HCT116 (cell line): ENCODE results near the gene UBASH3B. TPM values are rescaled to one million over a fixed set of nuclear protein-coding genes. Genes with fewer than 3 reads are reported as not detected.

Source experiments
- ATAC-seq: fragments of 200-7000 bp; cut with Tn5 transposase; 2 replicates; pipeline ENCODE4 v1.9.1; 2020; ENCODE audit warnings: mild to moderate bottlenecking, moderate library complexity
- BruUV-seq: library from RNA; stranded (reverse); fragments of 400-500 nt; replicated peaks from 2 replicates; lab custom pipeline; 2021; lab: Mats Ljungman, UMichigan
- CTCF ChIA-PET: fragments of 300-600 bp; sonication (Branson Sonifier 250); formaldehyde crosslinking; loops from one replicate; lab custom pipeline; 2021; ENCODE audit warnings: antibody characterized with exemption; lab: Charles Lee
- POLR2A ChIA-PET: fragments of 300-600, 350-600 bp; sonication (Branson Sonifier 250); formaldehyde crosslinking; loops from one replicate; lab custom pipeline; 2021; ENCODE audit warnings: antibody characterized with exemption; lab: Charles Lee
- RAD21 ChIA-PET, 2 experiments: fragments of 300-600 bp; sonication (Branson Sonifier 250); formaldehyde crosslinking; loops; one replicate each; lab custom pipeline; 2023; ENCODE audit warnings: low total read pairs in 2 of 2; ENCODE audit not compliant: uncharacterized antibody in 2 of 2, unreplicated experiment in 2 of 2, low non-redundant PET in 1 of 2; lab: Charles Lee
- DNase-seq: peaks from one replicate; pipeline ENCODE4 v3.0.0-alpha.2; 2010; ENCODE audit warnings: low read depth, low spot score
- H2AFZ ChIP-seq: fragments of 200-600 bp; shearing (Covaris generic), sonication (generic); 2 replicates; pipeline ENCODE4 v1.6.1; 2017; ENCODE audit warnings: low read depth, mixed run types, mixed read lengths, antibody characterized with exemption, low read length; ENCODE audit not compliant: poor library complexity, severe bottlenecking
- H3K27ac ChIP-seq: 2 replicates; pipeline ENCODE4 v1.5.1; 2012; ENCODE audit warnings: low read depth, low read length
- H3K27me3 ChIP-seq: fragments of 200-600 bp; sonication (generic); 2 replicates; pipeline ENCODE4 v1.6.1; 2016; ENCODE audit warnings: mixed run types, low read length, mixed read lengths; ENCODE audit not compliant: insufficient read depth
- H3K36me3 ChIP-seq, 2 experiments: fragments of 200-500 bp in 1 of 2; fragments of 200-600 bp in 1 of 2; sonication (Bioruptor generic) in 1 of 2; sonication (generic) in 1 of 2; 2 replicates each; pipeline versions ENCODE4 v1.5.1 to v1.6.1; 2014 to 2016; ENCODE audit warnings: low read length in 2 of 2, inconsistent platforms in 1 of 2, mixed read lengths in 1 of 2, mixed run types in 1 of 2; ENCODE audit not compliant: insufficient read depth in 2 of 2, control insufficient read depth in 1 of 2
- H3K4me1 ChIP-seq, 2 experiments: fragments of 200-600 bp in 1 of 2; sonication (generic) in 1 of 2; 2 replicates each; pipeline versions ENCODE4 v1.5.1 to v1.6.1; 2012 to 2017; ENCODE audit warnings: low read length in 2 of 2, inconsistent platforms in 1 of 2, mild to moderate bottlenecking in 1 of 2, mixed read lengths in 1 of 2, mixed run types in 1 of 2, moderate library complexity in 1 of 2; ENCODE audit not compliant: insufficient read depth in 2 of 2, control insufficient read depth in 1 of 2
- H3K4me2 ChIP-seq: fragments of 200-600 bp; sonication (generic); 2 replicates; pipeline ENCODE4 v1.6.1; 2017; ENCODE audit warnings: mixed run types, low read length, mixed read lengths
- H3K4me3 ChIP-seq, 2 experiments: fragments of 200-600 bp in 1 of 2; sonication (generic) in 1 of 2; replicated peaks in 1 of 2; 2 replicates each; pipeline ENCODE4 v1.5.1; 2011 to 2016; ENCODE audit warnings: low read length in 2 of 2, control low read depth in 1 of 2, low read depth in 1 of 2, mild to moderate bottlenecking in 1 of 2, mixed read lengths in 1 of 2, mixed run types in 1 of 2
- H3K79me2 ChIP-seq: fragments of 200-600 bp; sonication (generic); 2 replicates; pipeline ENCODE4 v1.6.1; 2017; ENCODE audit warnings: mild to moderate bottlenecking, mixed run types, low read length, moderate library complexity, mixed read lengths; ENCODE audit not compliant: insufficient read depth
- H3K9ac ChIP-seq: fragments of 200-600 bp; sonication (generic); 2 replicates; pipeline ENCODE4 v1.6.1; 2016; ENCODE audit warnings: low read length, mixed read lengths
- H3K9me2 ChIP-seq: fragments of 200-600 bp; sonication (generic), shearing (Covaris generic); 2 replicates; pipeline ENCODE4 v1.6.1; 2017; ENCODE audit warnings: mixed run types, mild to moderate bottlenecking, moderate library complexity; ENCODE audit not compliant: insufficient read depth
- H3K9me3 ChIP-seq, 2 experiments: fragments of 200-500 bp in 1 of 2; fragments of 200-600 bp in 1 of 2; sonication (Bioruptor generic) in 1 of 2; sonication (generic) in 1 of 2; 2 replicates each; pipeline ENCODE4 v1.6.1; 2014 to 2017; ENCODE audit warnings: low read length in 2 of 2, mixed read lengths in 2 of 2, inconsistent platforms in 1 of 2, low read depth in 1 of 2, mild to moderate bottlenecking in 1 of 2, mixed run types in 1 of 2, moderate library complexity in 1 of 2; ENCODE audit not compliant: control insufficient read depth in 1 of 2, insufficient read depth in 1 of 2
- H4K20me1 ChIP-seq: fragments of 200-600 bp; sonication (generic), shearing (Covaris generic); 2 replicates; pipeline ENCODE4 v1.6.1; 2017; ENCODE audit warnings: mixed run types, mild to moderate bottlenecking, moderate library complexity; ENCODE audit not compliant: insufficient read depth
- CBX3 ChIP-seq: IDR thresholded peaks from 2 replicates; pipeline ENCODE4 v1.6.1; 2012; ENCODE audit warnings: low read depth
- CEBPB ChIP-seq: IDR thresholded peaks from 2 replicates; pipeline ENCODE4 v1.6.1; 2012; ENCODE audit warnings: low read depth
- EGR1 ChIP-seq: IDR thresholded peaks from 2 replicates; pipeline ENCODE4 v1.6.1; 2012; ENCODE audit warnings: low read depth
- ELF1 ChIP-seq: IDR thresholded peaks from 2 replicates; pipeline ENCODE4 v1.6.1; 2012; ENCODE audit warnings: low read depth, borderline replicate concordance
- EZH2 ChIP-seq: fragments of 200-600 bp; sonication (generic); IDR thresholded peaks from 2 replicates; pipeline ENCODE4 v1.6.1; 2017; ENCODE audit warnings: antibody characterized with exemption, mixed run types
- EZH2phosphoT487 ChIP-seq: fragments of 200-600 bp; IDR thresholded peaks from 2 replicates; pipeline ENCODE4 v1.6.1; 2018; ENCODE audit warnings: antibody characterized with exemption, borderline replicate concordance
- FOSL1 ChIP-seq: IDR thresholded peaks from 2 replicates; pipeline ENCODE4 v1.6.1; 2012; ENCODE audit warnings: low read depth
- JUND ChIP-seq: IDR thresholded peaks from 2 replicates; pipeline ENCODE4 v1.6.1; 2012
- POLR2A ChIP-seq: IDR thresholded peaks from 2 replicates; pipeline ENCODE4 v1.7.0; 2011; ENCODE audit warnings: borderline replicate concordance; ENCODE audit not compliant: insufficient read depth, insufficient read length; ENCODE audit errors: extremely low read depth
- POLR2AphosphoS5 ChIP-seq: IDR thresholded peaks from 2 replicates; pipeline ENCODE4 v1.6.1; 2011; ENCODE audit warnings: mild to moderate bottlenecking, low read depth, low read length, moderate library complexity
- SIN3A ChIP-seq: IDR thresholded peaks from 2 replicates; pipeline ENCODE4 v1.6.1; 2012; ENCODE audit warnings: low read depth
- SP1 ChIP-seq: IDR thresholded peaks from 2 replicates; pipeline ENCODE4 v1.6.1; 2012; ENCODE audit warnings: low read depth
- SRF ChIP-seq: IDR thresholded peaks from 2 replicates; pipeline ENCODE4 v1.6.1; 2012; ENCODE audit warnings: low read depth
- TCF7L2 ChIP-seq: IDR thresholded peaks from 2 replicates; pipeline ENCODE4 v1.7.0; 2011; ENCODE audit warnings: borderline replicate concordance, inconsistent platforms; ENCODE audit not compliant: insufficient read depth, insufficient read length; ENCODE audit errors: extremely low read depth
- YY1 ChIP-seq: IDR thresholded peaks from 2 replicates; pipeline ENCODE4 v1.6.1; 2011; ENCODE audit warnings: low read length, low read depth, moderate library complexity, mild to moderate bottlenecking; ENCODE audit not compliant: insufficient replicate concordance; ENCODE audit errors: extremely low read depth
- ZFX ChIP-seq: fragments of 450-650 bp; IDR thresholded peaks from 2 replicates; pipeline ENCODE4 v1.6.1; 2017
- ZNF274 ChIP-seq: fragments of 200-500 bp; sonication (Bioruptor generic); IDR thresholded peaks from 2 replicates; pipeline ENCODE4 v1.6.1; 2014; ENCODE audit warnings: mild to moderate bottlenecking, low read depth, low read length, inconsistent platforms
- intact Hi-C: fragments of 100-400 bp; cut with micrococcal nuclease; formaldehyde crosslinking; loops from 2 replicates; pipeline ENCODE4 v1.10.0; 2022
- total RNA-seq: library from RNA; stranded (reverse); gene quantifications from one replicate; pipeline ENCODE4 v1.2.1, GENCODE V29; 2021; ENCODE audit not compliant: unreplicated experiment
- TF ChIP-seq, protein P1 (sequence below): IDR thresholded peaks from 2 replicates; pipeline ENCODE4 v1.6.1; 2012
- TF ChIP-seq, protein P2 (sequence below): IDR thresholded peaks from 2 replicates; pipeline ENCODE4 v1.6.1; 2012; ENCODE audit warnings: low read depth
- TF ChIP-seq, protein P3 (sequence below), 3 experiments: fragments of 200-600 bp in 1 of 3; sonication (generic) in 1 of 3; IDR thresholded peaks in 2 of 3; conservative IDR thresholded peaks in 1 of 3; 2 replicates each; pipeline ENCODE4 v1.5.1; 2012 to 2017; ENCODE audit warnings: low read depth in 2 of 3, low read length in 2 of 3, antibody characterized with exemption in 1 of 3, borderline replicate concordance in 1 of 3, control low read depth in 1 of 3, mild to moderate bottlenecking in 1 of 3, mixed read lengths in 1 of 3, mixed run types in 1 of 3, moderate library complexity in 1 of 3; ENCODE audit not compliant: insufficient read depth in 1 of 3
- TF ChIP-seq, protein P4 (sequence below): IDR thresholded peaks from 2 replicates; pipeline ENCODE4 v1.6.1; 2011; ENCODE audit warnings: mild to moderate bottlenecking, low read length, moderate library complexity; ENCODE audit not compliant: insufficient replicate concordance; ENCODE audit errors: extremely low read depth

The UBASH3B gene
- total RNA-seq, 1 experiment from 2014 or later = 40.3 TPM

DNA sequence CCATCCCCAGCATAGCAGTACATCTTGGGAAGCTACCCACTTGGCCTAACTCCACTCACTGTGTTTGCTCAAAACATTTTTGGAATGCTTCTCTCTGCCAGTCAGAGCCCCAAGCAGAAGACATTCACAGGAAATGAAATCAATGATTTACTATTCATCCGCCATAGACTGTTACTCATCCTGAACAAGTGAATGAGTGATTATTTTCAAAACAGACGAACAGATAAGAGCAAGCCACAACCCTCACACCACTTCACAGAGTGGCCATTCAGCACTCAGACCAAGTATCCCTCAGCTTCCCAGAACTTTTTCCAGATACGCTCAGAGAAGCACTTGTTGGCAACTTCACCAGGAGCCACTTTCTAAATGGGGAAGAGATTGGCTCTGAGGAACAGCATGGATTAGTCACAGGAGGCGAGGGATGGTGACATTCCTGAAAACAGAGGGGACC, 13.0 kb upstream of the UBASH3B start:
- Histone ChIP-seq H3K4me1 (peaks cover 17 to 56% of the 10 kb centered on the region in 2 experiments), H3K4me3 (peak overlapping the region; percentile 5 to 46; a peak in 2 of 4 replicates), H3K9ac (peak overlapping the region; percentile 28), H3K79me2 (no peaks in the 10 kb centered on the region), H3K4me2 (peak overlapping the region; percentile 75), H3K9me3 (no peaks in the 10 kb centered on the region), H4K20me1 (no peaks in the 10 kb centered on the region), H3K27ac (peak overlapping the region; percentile 60), H3K9me2 (no peaks in the 10 kb centered on the region), H3K27me3 (no peaks in the 10 kb centered on the region), H2AFZ (peak overlapping the region; percentile 86), H3K36me3 (no peaks in the 10 kb centered on the region)
- ChIA-PET CTCF (interaction anchor here (1.5 kb wide), 1 partner anchor 14 kb away, joined by 4 read pairs; no protein-coding TSS in a partner anchor), RAD21 (no interaction called here), POLR2A (no interaction called here)
- no TSS peak for BruUV-seq
- intact Hi-C loops = no loop called here
- peak; percentile 65 for DNase-seq
- ATAC-seq = peak; percentile 80
- no peak for TF ChIP-seq POLR2A
- TF ChIP-seq, protein P1, sequence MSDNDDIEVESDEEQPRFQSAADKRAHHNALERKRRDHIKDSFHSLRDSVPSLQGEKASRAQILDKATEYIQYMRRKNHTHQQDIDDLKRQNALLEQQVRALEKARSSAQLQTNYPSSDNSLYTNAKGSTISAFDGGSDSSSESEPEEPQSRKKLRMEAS = no peak; the same call in 1 of the 2 replicates
- TF ChIP-seq EZH2 = no peak
- TF ChIP-seq, protein P2, sequence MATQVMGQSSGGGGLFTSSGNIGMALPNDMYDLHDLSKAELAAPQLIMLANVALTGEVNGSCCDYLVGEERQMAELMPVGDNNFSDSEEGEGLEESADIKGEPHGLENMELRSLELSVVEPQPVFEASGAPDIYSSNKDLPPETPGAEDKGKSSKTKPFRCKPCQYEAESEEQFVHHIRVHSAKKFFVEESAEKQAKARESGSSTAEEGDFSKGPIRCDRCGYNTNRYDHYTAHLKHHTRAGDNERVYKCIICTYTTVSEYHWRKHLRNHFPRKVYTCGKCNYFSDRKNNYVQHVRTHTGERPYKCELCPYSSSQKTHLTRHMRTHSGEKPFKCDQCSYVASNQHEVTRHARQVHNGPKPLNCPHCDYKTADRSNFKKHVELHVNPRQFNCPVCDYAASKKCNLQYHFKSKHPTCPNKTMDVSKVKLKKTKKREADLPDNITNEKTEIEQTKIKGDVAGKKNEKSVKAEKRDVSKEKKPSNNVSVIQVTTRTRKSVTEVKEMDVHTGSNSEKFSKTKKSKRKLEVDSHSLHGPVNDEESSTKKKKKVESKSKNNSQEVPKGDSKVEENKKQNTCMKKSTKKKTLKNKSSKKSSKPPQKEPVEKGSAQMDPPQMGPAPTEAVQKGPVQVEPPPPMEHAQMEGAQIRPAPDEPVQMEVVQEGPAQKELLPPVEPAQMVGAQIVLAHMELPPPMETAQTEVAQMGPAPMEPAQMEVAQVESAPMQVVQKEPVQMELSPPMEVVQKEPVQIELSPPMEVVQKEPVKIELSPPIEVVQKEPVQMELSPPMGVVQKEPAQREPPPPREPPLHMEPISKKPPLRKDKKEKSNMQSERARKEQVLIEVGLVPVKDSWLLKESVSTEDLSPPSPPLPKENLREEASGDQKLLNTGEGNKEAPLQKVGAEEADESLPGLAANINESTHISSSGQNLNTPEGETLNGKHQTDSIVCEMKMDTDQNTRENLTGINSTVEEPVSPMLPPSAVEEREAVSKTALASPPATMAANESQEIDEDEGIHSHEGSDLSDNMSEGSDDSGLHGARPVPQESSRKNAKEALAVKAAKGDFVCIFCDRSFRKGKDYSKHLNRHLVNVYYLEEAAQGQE = no peak
- TF ChIP-seq TCF7L2 = no peak
- peak; percentile 34 for TF ChIP-seq YY1
- TF ChIP-seq, protein P3, sequence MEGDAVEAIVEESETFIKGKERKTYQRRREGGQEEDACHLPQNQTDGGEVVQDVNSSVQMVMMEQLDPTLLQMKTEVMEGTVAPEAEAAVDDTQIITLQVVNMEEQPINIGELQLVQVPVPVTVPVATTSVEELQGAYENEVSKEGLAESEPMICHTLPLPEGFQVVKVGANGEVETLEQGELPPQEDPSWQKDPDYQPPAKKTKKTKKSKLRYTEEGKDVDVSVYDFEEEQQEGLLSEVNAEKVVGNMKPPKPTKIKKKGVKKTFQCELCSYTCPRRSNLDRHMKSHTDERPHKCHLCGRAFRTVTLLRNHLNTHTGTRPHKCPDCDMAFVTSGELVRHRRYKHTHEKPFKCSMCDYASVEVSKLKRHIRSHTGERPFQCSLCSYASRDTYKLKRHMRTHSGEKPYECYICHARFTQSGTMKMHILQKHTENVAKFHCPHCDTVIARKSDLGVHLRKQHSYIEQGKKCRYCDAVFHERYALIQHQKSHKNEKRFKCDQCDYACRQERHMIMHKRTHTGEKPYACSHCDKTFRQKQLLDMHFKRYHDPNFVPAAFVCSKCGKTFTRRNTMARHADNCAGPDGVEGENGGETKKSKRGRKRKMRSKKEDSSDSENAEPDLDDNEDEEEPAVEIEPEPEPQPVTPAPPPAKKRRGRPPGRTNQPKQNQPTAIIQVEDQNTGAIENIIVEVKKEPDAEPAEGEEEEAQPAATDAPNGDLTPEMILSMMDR (IDR thresholded peaks at IDR 0.05 in 2 of 3, conservative IDR thresholded peaks at IDR 0.05 in 1 of 3; ENCODE audit: borderline replicate concordance in 1 of 3, insufficient read depth in 1 of 3, low read depth in 2 of 3, low read length in 2 of 3) = no peak
- TF ChIP-seq POLR2AphosphoS5 = no peak
- TF ChIP-seq JUND = peak; percentile 61
- TF ChIP-seq CEBPB = peak; percentile 21; the same call in 1 of the 2 replicates
- TF ChIP-seq SP1 = peak; percentile 59
- no peak for TF ChIP-seq EZH2phosphoT487
- TF ChIP-seq ELF1 = no peak
- TF ChIP-seq, protein P4, sequence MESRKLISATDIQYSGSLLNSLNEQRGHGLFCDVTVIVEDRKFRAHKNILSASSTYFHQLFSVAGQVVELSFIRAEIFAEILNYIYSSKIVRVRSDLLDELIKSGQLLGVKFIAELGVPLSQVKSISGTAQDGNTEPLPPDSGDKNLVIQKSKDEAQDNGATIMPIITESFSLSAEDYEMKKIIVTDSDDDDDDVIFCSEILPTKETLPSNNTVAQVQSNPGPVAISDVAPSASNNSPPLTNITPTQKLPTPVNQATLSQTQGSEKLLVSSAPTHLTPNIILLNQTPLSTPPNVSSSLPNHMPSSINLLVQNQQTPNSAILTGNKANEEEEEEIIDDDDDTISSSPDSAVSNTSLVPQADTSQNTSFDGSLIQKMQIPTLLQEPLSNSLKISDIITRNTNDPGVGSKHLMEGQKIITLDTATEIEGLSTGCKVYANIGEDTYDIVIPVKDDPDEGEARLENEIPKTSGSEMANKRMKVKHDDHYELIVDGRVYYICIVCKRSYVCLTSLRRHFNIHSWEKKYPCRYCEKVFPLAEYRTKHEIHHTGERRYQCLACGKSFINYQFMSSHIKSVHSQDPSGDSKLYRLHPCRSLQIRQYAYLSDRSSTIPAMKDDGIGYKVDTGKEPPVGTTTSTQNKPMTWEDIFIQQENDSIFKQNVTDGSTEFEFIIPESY = no peak
- TF ChIP-seq SRF = peak; percentile 10; the same call in 1 of the 2 replicates
- no peak for TF ChIP-seq ZNF274
- no peak; the same call in 1 of the 2 replicates for TF ChIP-seq SIN3A
- no peak for TF ChIP-seq CBX3
- no peak for TF ChIP-seq EGR1
- TF ChIP-seq FOSL1 = peak; percentile 66; the same call in 1 of the 2 replicates
- TF ChIP-seq ZFX = no peak
